Measurements from ENCODE around the gene NDUFS7.

NDUFS7 gene

GRCh38 chr19:1401889-1402217, 18.1 kb downstream of the NDUFS7 start:
- no peak for DNase-seq

- no peak for DNase-seq
These were observed 18.8 kb downstream of the NDUFS7 start for GRCh38 chr19:1402411-1403070.

GRCh38 chr19:1406774-1407527, 23.2 kb downstream of the NDUFS7 start:
- peak; percentile 100 for DNase-seq

GRCh38 chr19:1407528-1408299, 24.0 kb downstream of the NDUFS7 start, which contains the start of gene DAZAP1:
DAZAP1 (plus strand) TSS chr19:1407586; CDS start chr19:1407774, 188 bp downstream.
- DNase-seq: peak; percentile 31

GRCh38 chr19:1408300-1409203, 24.8 kb downstream of the NDUFS7 start:
- DNase-seq: peak; percentile 36

GRCh38 chr19:1409204-1410005, 25.7 kb downstream of the NDUFS7 start:
- DNase-seq: no peak

GRCh38 chr19:1410136-1410786, 26.6 kb downstream of the NDUFS7 start:
- DNase-seq: no peak

GRCh38 chr19:1410789-1411188, 27.1 kb downstream of the NDUFS7 start:
- no peak for DNase-seq

GRCh38 chr19:1411255-1412191, 27.8 kb downstream of the NDUFS7 start:
- no peak for DNase-seq

- DNase-seq: no peak
These were observed 28.7 kb downstream of the NDUFS7 start for GRCh38 chr19:1412323-1412923.

- DNase-seq: no peak
These were observed 29.5 kb downstream of the NDUFS7 start for GRCh38 chr19:1412995-1413800.

GRCh38 chr19:1416014-1416841, 32.5 kb downstream of the NDUFS7 start:
- DNase-seq: no peak

- DNase-seq: no peak
These were observed 33.4 kb downstream of the NDUFS7 start for GRCh38 chr19:1417145-1417544.

- no peak for DNase-seq
These were observed 34.2 kb downstream of the NDUFS7 start for GRCh38 chr19:1417681-1418495.

GRCh38 chr19:1418496-1418775, 34.7 kb downstream of the NDUFS7 start:
- DNase-seq: no peak

- DNase-seq: no peak
These were observed 35.4 kb downstream of the NDUFS7 start for GRCh38 chr19:1418951-1419738.
